Activated naive CD4-positive, alpha-beta T cell treated with anti-CD3 and anti-CD28 coated beads, Interleukin-2, amount 50 U/mL, for 16 hours (primary cell): ENCODE data around the gene UQCR11.
"Not testable (repeated sequence)": the region's sequence is repeated elsewhere in the genome, so short reads cannot be mapped to it uniquely, and the experiment has no call there.

Source experiments
- DNase-seq: peaks from one replicate; pipeline ENCODE4 v3.0.0-alpha.2; 2020

UQCR11 gene

DNA sequence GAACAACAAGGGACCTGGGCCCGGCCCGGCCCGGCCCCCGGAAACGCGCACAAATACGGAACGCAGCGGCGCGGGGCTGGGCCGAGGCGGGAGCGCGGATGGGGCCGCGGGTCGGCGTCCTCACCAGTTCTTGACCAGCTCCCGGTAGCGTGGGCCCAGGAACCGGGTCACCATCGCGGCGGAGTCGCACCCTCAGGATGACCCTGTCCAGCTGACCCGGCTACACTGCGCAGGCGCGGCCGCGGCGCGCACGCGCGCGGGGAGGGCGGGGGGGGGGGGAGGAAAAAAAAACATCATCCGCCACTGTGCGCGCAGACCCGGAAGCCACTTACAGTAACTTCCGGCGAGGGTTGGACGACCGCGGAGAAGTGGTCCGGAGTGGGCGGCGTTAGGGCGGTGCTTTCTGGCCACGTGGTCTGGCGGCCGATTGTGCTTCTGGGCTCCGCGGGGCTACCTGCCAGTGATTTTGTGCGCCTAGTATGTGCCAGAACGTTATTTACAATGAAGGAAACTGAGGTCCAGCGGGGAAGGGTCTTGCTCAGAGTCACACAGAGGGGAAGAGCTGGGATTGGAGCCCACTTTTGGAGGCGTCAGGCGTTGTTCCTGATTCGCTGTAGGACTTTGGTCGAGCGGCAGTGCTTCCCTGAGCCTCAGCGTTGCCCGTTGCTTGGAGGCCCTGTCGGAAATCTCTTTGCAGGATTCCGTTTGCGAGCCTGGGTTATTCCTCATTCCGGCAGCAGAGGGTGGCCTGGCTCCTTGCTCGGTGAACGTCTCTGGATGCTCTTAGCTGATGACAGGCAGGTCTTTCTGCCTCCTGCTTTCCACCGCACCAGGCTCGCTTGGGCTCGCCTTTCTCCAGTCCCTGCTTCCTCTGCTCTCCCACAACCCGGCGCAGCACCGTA lies at the start of gene UQCR11:
UQCR11 (minus strand) TSS at position 227 of the 902 bp plus-strand sequence; CDS start at position 174, 53 bp downstream.
- peak; percentile 92 for DNase-seq

DNA sequence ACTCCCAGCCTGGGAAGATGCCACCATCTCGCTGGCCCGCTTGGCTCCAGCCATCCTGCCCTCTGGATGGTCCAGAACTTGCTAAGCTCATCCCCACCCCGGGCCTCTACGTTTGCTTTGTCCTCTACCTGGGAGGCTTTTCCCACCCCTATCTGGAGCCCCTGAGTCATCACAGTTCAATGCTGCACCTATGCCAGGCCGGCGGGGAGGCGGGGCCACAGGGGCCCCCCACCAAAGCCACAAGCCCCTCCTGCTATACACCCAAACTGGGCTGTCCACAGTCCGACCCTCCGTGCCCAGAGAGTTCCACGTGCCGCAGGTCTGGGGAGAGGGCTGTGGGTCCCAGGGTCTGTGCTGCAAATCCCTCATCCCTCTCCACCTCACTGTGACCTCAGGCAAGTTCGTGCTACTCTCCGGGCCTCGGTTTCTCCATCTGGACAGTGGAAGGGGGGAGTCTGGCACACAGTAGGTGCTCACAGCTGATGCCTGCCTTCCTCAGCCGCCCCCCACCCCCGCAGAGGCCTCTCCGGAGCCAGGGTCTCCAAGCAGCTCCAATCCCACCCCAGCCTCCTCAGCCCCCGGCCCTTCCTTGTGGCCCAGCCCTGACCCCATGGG lies 49.0 kb upstream of the UQCR11 start:
- no peak for DNase-seq

DNA sequence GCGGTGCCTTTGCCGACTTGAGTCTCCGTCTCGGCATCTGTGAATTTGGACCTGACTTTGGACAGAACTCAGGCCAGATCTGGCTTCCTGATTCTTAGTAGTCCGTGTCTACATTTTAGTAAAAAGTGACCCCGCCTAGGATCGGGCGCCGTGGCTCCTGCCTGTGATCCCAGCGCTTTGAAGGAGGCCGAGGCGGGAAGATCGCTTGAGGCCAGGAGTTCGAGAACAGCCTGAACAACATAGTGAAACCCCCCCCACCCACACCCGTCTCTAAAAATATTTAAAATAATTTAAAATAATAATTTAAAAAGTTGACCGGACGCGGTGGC lies 48.0 kb upstream of the UQCR11 start:
- DNase-seq = no peak

DNA sequence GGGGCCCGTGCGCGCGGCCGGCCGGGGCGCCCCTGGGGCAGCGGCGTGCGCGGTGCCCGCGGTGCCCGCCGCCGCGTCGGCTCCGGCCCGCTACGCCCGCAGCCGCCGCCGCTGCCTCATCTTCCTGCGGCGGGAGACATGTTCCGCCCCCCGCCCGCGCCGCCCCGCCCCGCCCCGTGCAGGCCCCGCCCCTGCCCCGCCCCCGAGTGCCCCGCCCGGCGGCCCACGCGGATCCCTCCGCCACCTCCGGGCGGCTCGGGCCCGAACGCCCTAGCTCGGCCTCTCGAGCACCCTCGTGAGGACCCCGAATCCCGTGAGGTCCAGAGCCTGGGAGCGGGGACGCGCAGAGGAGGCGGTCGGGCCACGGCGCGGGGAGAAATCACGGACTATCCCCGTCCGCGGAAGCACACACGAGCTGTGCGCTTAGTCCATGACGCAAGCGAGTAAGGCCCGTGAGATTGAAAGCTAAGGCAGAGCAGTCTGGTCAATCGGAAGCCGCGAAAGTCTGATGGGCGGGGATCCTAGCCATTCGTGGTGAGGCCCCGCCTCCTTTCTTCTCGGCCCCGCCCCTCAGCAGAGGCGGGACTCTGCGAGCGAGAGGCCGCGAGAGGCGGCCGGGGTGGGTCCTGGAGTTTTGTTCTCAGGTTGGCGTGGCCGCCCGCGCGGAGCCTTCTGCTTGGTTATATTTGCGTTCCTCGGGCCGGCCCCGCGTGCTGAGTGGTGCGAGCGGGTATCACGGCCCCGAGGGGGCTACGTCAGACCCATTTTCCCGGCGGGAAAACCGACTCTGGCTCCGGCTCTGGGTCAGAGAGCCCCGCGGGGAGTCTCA lies 47.4 kb upstream of the UQCR11 start, which contains the start of gene TCF3:
TCF3 (minus strand) TSS at position 145 of the 829 bp plus-strand sequence. CDS start 2,367 bp downstream, outside the sequence.
- DNase-seq = peak; percentile 98

DNA sequence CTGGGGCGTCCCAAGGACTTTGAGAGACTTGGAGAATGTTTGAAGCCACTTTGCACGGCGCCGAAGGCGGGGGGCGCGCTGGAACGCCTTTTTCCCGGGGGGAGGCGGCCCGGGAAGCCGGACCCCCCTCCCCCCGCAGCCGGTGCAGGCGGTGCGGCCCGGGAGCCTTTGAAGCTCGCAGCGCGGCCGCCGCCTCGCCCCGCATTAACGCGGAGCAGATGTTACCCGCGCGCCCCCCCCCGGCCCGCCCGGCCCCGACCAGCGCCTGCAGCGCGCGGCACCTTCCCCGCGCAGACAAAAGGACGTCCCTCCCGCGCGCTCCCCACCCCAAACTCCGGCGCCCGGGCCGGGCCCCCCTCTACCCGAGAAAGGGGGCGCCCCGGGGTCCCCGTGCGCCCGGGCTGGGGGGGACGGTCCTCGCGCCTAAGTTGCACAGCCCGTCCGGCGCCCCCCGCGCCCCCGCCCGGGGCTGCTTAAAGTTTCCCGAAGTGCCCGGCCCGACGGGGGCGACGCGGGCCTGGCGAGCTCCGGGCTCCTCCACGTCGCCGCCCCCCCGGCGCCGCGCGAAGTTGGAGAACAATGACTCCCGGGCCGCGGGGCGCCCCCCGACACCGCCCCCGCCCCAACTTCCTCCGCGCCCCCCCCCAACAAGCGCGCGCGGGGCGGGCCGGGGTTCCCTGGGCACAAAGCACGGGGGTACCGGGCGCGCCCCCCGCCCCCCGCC lies 46.5 kb upstream of the UQCR11 start:
- DNase-seq = peak; percentile 61

DNA sequence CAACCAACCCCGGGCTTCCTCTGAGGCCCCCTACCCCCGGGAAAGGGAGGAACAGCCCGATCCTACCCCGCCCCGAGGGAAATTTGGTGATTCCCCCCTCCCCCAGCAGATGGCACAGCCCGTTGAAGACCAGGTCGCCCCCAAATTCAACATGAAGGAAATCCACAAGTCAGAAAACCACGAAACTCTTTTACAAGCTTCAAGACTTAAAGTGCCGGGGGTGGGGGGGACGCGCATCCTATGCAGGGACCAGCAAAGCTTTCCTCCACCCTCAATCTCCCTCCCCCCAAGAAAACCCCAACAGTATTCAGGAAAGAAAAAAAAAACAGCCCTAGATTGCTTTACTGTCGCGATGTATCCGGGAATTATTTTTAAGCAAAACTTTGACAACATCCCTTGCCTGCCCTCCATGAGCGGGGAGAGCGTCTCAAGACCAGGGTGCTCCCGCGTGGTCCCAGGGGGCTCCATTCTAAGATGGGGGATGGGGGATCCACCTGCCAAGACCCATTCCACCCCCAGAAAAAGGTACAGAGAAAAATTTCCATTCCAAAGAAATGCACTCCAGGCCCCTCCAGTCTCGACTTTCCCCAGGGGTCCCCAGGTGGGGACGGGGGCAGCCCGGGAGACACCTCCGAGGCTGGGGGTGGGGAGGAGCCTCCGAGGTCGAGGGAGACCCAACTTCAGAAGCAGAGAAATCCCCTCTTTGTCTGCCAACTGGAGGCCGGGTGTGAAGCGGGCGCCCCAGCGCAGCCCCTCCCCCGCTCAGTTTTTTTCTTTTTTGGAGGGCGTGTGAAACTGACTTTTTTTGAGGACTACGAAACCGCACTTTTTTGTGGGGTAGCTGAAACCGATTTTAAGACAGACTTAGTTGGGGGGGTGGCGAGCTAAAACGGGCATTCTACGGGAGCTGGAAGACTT lies 45.6 kb upstream of the UQCR11 start:
- peak; percentile 68 for DNase-seq

DNA sequence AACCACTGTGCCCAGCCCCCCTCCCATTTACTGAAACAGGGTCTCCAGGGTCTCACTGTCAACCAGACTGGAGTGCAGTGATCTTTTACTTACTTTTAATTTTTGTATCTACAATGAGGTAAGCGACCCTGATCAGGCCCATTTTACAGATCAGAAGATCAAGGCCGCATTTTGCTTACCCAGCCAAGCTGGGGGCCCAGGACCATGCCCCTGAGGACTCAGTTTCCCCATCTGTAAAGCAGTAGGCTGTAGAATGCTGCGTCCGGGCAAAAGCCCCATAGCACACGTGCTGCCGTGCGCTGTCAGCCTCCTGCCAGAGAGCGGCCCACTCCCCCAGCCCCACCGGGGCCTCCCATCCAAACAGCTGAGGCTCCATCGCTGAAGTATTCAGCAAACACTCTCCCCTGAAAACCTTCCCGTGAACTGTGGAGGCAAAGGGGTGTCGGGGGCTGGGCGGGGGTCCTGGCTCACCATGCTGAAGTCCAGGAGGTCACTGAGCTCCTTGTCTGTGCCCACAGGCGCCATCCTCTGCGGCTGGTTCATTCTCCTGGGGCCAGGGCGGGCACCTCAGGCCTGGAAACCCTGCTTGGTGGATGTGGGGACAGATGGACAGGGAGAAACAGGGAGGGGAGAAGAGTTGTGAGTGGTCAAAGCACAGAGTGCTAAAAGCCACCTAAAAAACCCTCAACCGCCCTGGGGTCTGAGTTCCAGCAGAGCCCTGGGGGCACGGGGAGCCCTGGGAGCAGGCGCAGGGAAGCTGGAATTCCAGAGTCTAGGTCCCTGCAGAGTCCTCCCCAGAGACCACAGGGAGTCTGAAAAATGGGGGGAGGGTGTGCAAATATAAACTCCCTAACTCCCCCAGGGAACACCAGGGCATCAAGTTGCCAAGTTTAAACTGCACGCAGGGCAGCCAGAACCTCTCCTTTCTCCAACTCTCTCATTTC lies 44.7 kb upstream of the UQCR11 start:
- DNase-seq = no peak

DNA sequence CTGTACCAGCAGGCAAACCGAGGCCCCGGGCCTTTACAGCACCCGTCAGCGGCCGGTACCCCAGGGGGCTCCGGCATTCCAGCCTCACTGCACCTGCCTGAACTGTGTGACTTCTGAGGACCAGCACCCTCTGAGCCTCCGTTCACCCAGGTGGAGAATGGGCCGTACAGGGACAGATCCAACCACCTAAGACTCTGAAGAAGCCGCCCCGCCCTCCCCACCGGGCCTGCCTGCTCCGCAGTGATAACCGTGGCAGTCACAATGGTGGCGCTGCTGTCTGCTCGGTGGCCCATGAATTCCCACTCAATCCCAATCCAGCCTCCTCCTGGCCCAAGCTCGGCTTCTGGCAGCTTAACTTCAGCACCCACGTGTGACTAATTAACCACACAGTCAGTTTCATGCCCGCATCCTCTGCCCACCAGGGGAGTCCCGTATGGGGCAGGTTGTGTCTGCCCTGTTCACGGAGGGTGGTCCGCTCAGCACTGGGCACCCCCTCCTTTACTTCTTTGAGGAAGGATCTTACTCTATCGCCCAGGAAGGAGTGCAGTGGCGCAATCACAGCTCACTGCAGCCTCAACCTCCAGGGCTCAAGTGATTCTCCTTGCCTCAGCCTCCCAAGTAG lies 43.8 kb upstream of the UQCR11 start:
- DNase-seq = no peak

DNA sequence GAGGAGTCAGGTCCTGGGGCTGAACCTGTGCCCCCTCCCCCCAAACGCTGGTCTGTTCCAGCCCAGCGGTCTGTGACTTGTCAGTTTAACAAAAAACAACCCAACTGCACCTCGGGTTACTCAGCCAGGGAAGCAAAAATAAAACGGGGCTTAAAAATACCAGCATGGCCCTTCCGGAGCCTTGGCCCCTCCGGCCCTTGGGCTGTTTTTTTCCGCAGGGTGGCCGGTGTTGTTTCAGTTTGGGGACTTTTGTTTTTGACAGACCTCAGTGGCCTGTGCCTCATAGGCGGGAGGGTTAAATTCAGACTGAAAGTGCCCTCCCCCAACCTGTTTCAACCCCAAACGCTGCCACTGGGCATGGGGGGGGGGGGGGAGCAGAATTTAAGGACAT lies 43.2 kb upstream of the UQCR11 start:
- no peak for DNase-seq

DNA sequence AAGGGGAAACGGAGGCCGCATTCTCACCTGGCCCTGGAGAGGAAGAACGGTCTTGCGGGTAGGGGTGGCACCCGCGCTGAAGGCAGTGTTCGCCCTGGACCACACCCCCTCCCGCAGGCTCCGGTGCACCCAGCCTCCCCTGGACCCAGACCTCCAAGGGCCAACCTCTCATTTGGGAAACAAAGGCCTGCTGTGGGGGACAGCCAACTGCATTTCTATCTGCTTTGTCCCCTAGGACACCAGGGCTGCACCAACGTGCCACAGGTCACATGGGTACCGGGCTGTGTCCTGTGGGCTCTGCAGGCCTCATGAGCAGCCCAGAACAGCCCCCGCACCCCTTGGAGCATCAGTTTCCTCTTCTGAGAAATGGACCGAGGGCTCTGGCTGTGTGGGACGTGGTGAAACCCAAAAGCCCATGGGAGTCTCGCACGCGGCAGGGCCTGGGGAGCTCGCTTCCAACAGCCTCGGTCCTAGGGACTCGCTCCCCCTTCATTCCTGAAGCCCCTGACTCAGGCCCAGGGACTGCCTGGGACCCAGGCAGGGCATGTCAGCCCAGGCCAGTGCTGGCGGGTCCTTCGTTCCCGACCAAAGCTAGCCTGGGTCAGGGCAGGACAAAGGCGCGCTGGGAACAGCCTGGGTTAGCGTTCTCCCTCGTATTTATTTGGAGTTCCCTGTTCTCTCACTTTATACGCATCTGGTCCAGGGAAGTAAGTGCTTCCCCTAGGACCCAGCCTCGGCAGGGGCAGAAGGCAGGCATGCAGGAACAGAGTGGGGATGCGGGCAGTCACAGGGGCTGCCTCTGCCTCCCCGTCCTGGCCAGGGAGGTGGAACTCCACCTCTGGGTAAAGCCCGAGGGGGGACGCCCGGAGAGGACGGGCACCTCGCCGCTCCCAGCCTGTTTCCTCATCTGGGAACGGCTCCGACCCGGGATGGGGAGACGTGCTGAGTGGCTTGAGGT lies 42.5 kb upstream of the UQCR11 start:
- no peak for DNase-seq

DNA sequence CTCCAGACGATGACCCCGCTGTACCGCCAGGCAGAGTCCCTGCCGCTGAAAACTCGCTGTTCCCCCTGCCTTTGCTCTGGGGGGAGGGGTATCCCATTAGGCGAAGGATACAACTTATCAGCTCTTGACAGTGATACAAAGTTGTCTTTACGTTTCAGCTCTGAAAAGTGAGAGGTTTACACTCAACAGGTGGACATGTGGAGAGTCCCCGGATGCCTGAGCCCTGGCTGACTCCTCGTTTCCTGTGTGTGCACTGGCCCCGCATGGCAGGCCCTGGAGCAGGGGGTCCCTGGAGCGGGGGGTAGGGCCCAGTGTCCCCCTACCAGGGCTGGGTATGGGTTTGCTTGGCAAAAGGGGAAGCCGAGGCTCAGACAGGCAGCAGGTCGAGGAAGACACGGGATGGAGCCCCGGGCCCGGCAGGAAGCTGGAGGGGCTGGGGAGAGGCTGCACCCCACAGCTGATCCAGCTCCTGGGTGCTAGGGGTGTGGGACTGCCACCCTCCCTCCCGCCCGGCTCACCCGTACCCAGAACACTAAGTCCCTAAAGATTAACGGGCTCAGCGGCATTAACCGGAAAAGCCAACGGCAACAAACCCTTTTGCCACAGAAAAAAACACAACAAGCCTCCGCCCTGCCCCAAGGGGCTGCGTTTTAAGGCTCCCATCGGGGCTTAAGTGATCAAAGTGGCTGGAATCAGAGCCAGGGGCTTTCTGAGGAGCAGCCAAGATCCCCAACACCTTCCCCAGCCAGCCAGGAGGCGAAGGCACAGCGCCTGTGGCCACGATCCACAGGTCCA lies 41.6 kb upstream of the UQCR11 start:
- DNase-seq = no peak

DNA sequence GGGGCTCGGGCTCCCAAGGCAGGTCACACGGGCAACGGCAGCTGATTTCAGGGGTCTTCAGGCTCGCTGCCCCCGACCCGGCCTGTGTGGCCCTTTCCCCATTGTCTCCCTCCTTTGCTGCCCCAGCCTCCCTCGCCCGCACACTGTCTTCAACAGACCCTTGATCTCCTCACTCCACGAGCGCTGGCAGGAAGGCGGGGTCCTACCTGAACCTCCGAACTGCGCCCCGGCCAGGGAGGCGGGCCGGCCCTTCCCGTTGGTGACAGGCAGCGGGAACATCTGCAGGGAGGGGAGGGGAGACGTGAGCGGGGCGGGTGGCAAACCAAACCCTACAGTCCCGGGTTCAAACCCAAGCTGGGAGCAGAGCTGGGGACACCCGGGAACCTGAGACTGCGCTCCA lies 40.9 kb upstream of the UQCR11 start:
- DNase-seq = no peak

DNA sequence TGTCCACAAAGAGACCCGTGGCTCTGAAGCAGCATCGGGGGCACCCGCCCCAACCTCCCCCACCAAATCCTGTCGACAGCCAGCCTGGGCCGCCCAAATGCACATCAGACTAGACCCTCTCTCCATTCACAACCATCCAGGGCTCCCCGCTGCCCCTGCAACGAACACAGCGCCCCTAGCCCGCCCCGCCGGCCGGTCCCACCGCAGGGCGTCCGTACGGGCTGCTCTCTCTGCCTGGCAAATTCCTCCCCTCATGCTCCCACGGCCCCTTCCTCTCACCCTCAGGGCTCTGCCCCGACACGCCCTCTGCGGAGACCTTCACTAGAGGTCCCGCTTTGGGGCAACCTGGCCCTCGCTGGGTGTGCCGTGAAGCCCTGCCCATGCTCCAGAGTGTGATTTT lies 40.0 kb upstream of the UQCR11 start:
- no peak for DNase-seq

DNA sequence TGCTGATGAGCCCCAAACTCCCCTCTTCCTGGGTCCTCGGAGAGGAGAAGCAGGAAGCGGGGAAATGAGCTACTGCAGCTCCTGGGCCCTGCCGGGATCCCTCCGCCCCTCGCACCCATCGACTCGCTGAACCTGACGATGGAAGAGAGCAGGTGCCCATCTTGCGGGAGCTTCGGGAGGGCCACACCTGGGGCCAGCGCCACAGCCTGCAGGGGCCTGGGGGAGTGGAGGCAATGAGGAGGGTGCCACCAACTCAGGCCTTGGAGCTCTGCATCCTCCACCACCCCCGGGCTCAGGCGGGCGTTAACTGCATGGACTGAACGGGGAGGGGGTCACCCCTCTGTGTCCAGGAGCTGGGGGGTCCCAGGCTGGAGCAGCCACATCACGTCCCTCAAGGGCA lies 38.8 kb upstream of the UQCR11 start:
- no peak for DNase-seq

DNA sequence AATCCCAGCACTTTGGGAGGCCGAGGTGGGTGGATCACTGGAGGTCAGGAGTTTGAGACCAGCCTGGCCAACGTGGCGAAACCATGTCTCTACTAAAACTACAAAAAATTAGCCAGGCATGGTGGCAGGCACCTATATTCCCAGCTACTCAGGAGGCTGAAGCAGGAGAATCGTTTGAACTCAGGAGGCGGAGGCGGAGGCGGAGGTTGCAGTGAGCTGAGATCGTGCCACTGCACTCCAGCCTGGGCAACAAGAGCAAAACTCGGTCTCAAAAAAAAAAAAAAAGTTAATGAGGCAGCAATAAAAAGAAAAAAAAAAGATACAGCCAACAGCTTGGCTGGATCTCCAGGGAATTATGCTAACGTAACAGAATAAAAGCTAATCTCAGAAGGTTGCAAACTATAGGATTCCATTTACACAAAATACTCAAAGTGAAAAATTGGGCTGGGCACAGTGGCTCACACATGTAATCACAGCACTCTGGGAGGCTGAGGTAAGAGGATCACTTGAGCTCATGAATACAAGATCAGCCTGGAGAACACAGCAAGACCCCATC lies 35.7 kb upstream of the UQCR11 start:
- DNase-seq = not testable (repeated sequence)

DNA sequence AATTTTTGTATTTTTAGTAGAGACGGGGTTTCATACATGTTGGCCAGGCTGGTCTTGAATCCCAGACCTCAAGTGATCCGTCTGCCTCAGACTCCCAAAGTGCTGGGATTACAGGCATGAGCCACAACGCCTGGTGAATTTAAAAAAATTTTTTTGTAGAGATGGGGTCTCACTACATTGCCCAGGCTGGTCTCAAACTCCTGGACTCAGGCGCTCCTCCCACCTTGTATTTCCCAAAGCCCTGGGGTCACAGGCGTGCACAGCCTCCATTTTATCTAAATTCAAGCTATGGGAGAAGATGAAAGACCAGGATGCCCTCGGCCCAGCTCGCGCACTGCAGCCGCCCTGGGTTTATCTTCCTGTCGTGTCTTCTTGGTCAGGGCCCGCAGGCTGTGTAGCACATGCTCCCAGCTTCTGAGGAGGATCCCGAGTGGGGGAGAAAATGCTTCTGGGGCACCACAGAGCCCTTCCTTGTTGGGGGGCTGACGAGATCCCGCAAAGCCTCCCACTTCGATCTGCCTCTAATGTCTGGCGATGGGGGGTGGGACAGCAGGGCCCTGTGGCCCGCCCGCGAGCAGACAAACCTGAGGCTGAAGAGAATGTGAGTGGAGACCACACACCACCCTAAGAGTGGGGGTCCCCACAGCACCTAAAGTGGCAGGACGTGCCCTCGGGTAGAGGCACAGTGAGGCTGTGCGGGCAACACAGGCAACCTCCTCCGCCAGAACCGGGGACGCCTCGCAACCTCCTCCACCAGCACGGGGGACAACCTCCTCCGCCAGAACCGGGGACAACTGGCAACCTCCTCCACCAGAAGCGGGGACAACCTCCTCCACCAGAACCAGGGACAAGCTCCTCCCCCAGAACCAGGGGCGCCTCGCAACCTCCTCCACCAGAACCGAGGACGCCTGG lies 31.3 kb upstream of the UQCR11 start:
- DNase-seq = no peak

DNA sequence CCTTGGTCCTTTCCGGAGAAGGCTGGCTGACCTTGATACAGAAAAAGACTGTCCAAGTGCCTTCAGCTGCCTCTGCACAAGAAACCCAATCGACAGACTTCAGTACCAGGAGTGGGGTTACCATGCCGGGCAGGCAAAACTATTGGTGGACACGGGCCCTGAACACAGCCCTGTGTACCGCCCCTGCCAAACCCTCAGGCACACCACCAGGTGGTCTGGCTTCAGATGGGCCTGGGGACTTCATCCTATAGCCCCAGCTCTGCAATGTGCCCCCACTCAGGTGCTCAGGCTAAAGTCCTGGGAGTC lies 29.6 kb upstream of the UQCR11 start:
- DNase-seq = no peak
